Natural killer cell (primary cell): ENCODE results near the gene ERRFI1. TPM values are rescaled to one million over a fixed set of nuclear protein-coding genes. Genes with fewer than 3 reads are reported as not detected.

ENCODE experiments used
- ATAC-seq, 3 donors: fragments of 150-1000 bp in 2 of 3; fragments of 200-7000 bp in 1 of 3; cut with Tn5 transposase; 1 replicate in 1 of 3; 2 replicates in 2 of 3; pipeline ENCODE4 v1.10.0; 2021; ENCODE audit warnings: mild to moderate bottlenecking in 2 of 3, moderate library complexity in 2 of 3
- DNase-seq, 2 donors: peaks; one replicate each; pipeline versions ENCODE4 v3.0.0 to v3.0.0-alpha.2; 2013 to 2021; ENCODE audit warnings: mixed read lengths in 1 of 2
- H3K27ac ChIP-seq: one replicate; pipeline ENCODE4 v1.5.1; 2013; ENCODE audit warnings: mild to moderate bottlenecking, low read length
- H3K27me3 ChIP-seq: one replicate; pipeline ENCODE4 v1.6.1; 2013; ENCODE audit warnings: low read length; ENCODE audit not compliant: control insufficient read depth, insufficient read depth
- H3K36me3 ChIP-seq: one replicate; pipeline ENCODE4 v1.6.1; 2013; ENCODE audit warnings: low read length; ENCODE audit not compliant: control insufficient read depth, insufficient read depth
- H3K4me1 ChIP-seq: one replicate; pipeline ENCODE4 v1.6.1; 2013; ENCODE audit warnings: low read length; ENCODE audit not compliant: control insufficient read depth, insufficient read depth
- H3K4me3 ChIP-seq: one replicate; pipeline ENCODE4 v1.5.1; 2013; ENCODE audit warnings: low read length
- H3K9me3 ChIP-seq: one replicate; pipeline ENCODE4 v1.6.1; 2013; ENCODE audit warnings: low read length; ENCODE audit not compliant: control insufficient read depth, insufficient read depth
- H3K27ac Mint-ChIP-seq, 2 donors: one replicate each; pipeline ENCODE4 v1.8.0; 2022; ENCODE audit warnings: mild to moderate bottlenecking in 2 of 2, mixed read lengths in 2 of 2, moderate library complexity in 1 of 2
- H3K27me3 Mint-ChIP-seq, 2 donors: one replicate each; pipeline ENCODE4 v1.8.0; 2022; ENCODE audit warnings: low read depth in 2 of 2, mixed read lengths in 2 of 2
- H3K36me3 Mint-ChIP-seq: one replicate; pipeline ENCODE4 v1.8.0; 2022; ENCODE audit warnings: mixed read lengths
- H3K4me1 Mint-ChIP-seq, 2 donors: one replicate each; pipeline ENCODE4 v1.8.0; 2022; ENCODE audit warnings: mixed read lengths in 2 of 2
- H3K4me3 Mint-ChIP-seq: one replicate; pipeline ENCODE4 v1.8.0; 2022; ENCODE audit warnings: mild to moderate bottlenecking, moderate library complexity, mixed read lengths
- H3K9me3 Mint-ChIP-seq, 2 donors: one replicate each; pipeline ENCODE4 v1.8.0; 2022; ENCODE audit warnings: mixed read lengths in 2 of 2
- WGBS: methylation state at CpG from one replicate; pipeline ENCODE4 v1.1.7; 2013; ENCODE audit warnings: missing lambda C conversion rate; ENCODE audit not compliant: insufficient coverage; 5-methylcytosine and 5-hydroxymethylcytosine counted together
- intact Hi-C: fragments of 100-400 bp; cut with micrococcal nuclease; formaldehyde crosslinking; loops from one replicate; pipeline ENCODE4 v1.14.2; 2022
- total RNA-seq, 4 donors: library from RNA; stranded (reverse); fragments of 120-200 nt in 1 of 4; gene quantifications; one replicate each; pipeline versions ENCODE4 v1.2.3 to v1.2.4, GENCODE V29; 2013 to 2022
- TF ChIP-seq, protein P1 (sequence below): fragments of 200-600 bp; IDR thresholded peaks from one replicate; pipeline ENCODE4 v1.8.0; 2022; ENCODE audit warnings: antibody characterized with exemption

The ERRFI1 gene
- total RNA-seq, 3 donors from 2014 or later (not counting 1 experiment from before 2014, with no cell fraction given) = 2.9 to 4.9 (median 4.0) TPM

DNA sequence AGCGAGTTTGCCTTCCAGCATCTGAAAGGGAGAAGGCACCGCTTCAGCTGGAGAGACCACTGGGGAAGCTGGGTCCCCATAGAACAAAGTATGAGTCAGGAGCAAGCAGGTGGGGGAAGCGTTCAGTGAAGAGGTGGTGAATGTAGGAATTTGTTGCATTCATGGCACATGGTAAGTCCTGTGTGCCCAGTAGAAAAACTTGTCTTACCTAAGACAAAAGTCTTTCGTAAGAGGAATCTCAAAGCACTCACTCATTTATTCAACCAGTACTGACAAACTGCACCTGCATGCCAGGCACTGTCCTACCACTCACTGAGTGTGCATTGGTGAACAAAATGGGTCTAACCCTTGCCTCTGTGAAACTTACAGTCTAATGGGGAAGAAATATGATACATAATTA, 9.2 kb upstream of the ERRFI1 start:
- peaks cover 5 to 7% of the 10 kb centered on the region in 2 donors for H3K27me3 Mint-ChIP-seq
- no peaks in the 10 kb centered on the region for H3K9me3 Mint-ChIP-seq
- 91% methylated on average over 4 of the region's 4 CpGs for WGBS
- H3K4me3 ChIP-seq = no peak overlapping the region
- H3K4me1 ChIP-seq = no peaks in the 10 kb centered on the region
- peaks cover 0 to 5% of the 10 kb centered on the region in 2 donors for H3K4me1 Mint-ChIP-seq
- H3K4me3 Mint-ChIP-seq = no peak overlapping the region
- intact Hi-C loops = no loop called here
- H3K36me3 Mint-ChIP-seq = no peaks in the 10 kb centered on the region
- no peaks in the 10 kb centered on the region for H3K9me3 ChIP-seq
- H3K27ac ChIP-seq = no peak overlapping the region
- no peaks in the 10 kb centered on the region for H3K27me3 ChIP-seq
- TF ChIP-seq, protein P1, sequence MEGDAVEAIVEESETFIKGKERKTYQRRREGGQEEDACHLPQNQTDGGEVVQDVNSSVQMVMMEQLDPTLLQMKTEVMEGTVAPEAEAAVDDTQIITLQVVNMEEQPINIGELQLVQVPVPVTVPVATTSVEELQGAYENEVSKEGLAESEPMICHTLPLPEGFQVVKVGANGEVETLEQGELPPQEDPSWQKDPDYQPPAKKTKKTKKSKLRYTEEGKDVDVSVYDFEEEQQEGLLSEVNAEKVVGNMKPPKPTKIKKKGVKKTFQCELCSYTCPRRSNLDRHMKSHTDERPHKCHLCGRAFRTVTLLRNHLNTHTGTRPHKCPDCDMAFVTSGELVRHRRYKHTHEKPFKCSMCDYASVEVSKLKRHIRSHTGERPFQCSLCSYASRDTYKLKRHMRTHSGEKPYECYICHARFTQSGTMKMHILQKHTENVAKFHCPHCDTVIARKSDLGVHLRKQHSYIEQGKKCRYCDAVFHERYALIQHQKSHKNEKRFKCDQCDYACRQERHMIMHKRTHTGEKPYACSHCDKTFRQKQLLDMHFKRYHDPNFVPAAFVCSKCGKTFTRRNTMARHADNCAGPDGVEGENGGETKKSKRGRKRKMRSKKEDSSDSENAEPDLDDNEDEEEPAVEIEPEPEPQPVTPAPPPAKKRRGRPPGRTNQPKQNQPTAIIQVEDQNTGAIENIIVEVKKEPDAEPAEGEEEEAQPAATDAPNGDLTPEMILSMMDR = no peak
- ATAC-seq = no peak
- no peaks in the 10 kb centered on the region for H3K36me3 ChIP-seq
- DNase-seq = no peak
- no peak overlapping the region for H3K27ac Mint-ChIP-seq

DNA sequence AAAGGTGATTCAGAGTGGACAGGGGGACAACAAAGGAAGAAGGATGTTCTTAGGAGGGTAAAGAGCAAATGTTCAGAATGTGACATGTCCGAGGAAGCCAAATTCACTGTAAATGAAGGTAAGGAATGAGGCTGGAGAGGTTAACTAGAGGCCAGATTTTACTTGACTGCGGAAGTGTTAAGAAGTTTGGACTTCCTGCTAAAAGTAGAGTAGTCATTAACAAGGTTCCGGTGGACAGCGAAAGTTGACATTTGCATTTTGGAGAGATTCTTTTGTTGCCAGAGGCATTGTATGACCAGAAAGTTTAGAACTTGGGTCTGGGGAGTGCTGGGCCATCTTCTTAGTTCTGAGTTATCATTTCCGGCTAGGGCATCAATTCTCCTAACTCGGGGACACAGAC, 7.2 kb upstream of the ERRFI1 start:
- ATAC-seq (no peak), DNase-seq (no peak)
- Histone ChIP-seq H3K4me1 (no peaks in the 10 kb centered on the region), H3K4me3 (no peak overlapping the region), H3K27me3 (no peaks in the 10 kb centered on the region), H3K36me3 (no peaks in the 10 kb centered on the region), H3K27ac (no peak overlapping the region), H3K9me3 (no peaks in the 10 kb centered on the region)
- TF ChIP-seq, protein P1 = no peak
- intact Hi-C loops = loop anchor here (5.0 kb wide), 1 partner anchor 204 kb away; no protein-coding TSS in a partner anchor
- Mint-ChIP-seq H3K4me1 (peaks cover 0 to 5% of the 10 kb centered on the region in 2 donors), H3K4me3 (no peak overlapping the region), H3K36me3 (no peaks in the 10 kb centered on the region), H3K27me3 (peaks cover 4 to 5% of the 10 kb centered on the region in 2 donors), H3K9me3 (no peaks in the 10 kb centered on the region), H3K27ac (peak overlapping the region in 1 of 2 donors; percentile 27)
- 82% methylated on average over 5 of the region's 6 CpGs for WGBS

DNA sequence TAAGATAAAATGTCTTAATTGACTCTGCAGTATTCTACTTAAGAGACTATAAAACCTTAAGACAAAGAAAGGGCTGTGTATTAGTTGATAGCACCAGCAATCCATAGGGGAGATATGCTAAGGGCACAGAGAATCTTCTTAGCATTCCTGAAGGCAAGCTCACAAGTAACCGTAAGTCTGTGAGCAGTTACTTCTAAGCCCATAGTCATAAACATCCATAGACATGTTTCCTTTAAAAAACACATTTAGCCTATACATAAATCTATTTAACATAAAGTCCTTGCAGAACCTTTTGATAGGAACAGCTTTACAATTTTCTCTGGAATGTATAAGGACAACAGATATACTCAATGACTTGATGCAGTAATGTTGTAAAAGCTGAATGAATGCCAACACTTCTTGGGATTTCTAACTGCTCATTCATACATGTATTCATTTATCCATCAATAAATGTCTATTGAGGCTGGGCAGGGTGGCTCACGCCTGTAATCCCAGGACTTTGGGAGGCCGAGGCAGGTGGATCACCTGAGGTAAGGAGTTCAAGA, 6.3 kb upstream of the ERRFI1 start:
- WGBS = 91% methylated on average over 3 of the region's 3 CpGs
- Mint-ChIP-seq H3K27me3 (peaks cover 4 to 5% of the 10 kb centered on the region in 2 donors), H3K27ac (no peak overlapping the region), H3K4me1 (peaks cover 0 to 5% of the 10 kb centered on the region in 2 donors), H3K36me3 (no peaks in the 10 kb centered on the region), H3K9me3 (no peaks in the 10 kb centered on the region), H3K4me3 (no peak overlapping the region)
- Histone ChIP-seq H3K9me3 (no peaks in the 10 kb centered on the region), H3K27me3 (no peaks in the 10 kb centered on the region), H3K36me3 (no peaks in the 10 kb centered on the region), H3K4me1 (no peaks in the 10 kb centered on the region), H3K27ac (no peak overlapping the region), H3K4me3 (no peak overlapping the region)
- ATAC-seq (no peak), DNase-seq (no peak)
- intact Hi-C loops = loop anchor here (5.0 kb wide), 1 partner anchor 205 kb away; no protein-coding TSS in a partner anchor
- TF ChIP-seq, protein P1 = no peak
